Measurements from ENCODE around the gene ITPRIP. TPM values are rescaled to one million over a fixed set of nuclear protein-coding genes. Genes with fewer than 3 reads are reported as not detected.

The ITPRIP gene
- total RNA-seq, 1 donor from 2014 or later: 34.8 TPM

DNA sequence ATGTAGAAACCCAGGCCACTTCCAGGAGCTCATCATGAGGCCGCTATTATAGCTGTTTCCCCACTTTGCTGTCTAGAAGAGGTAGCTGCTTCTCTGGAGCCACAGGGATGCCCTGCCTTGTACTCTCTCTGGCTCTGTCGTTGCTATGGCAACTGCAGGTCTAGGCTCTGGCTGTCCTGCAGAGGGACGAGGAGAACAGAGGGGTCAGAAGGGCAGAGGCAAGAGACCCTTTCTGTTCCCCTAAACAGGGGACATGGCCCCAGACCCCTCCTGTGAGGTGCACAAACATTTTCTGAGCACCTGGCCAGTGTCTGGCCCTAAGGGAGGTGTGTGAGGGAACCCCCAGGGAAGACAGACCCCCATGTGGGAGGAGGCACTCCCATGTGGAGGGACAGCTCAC is 31.4 kb downstream of the ITPRIP start:
- DNase-seq (ENCODE audit: low read depth): no peak
- no peaks in the 10 kb centered on the region for H3K36me3 ChIP-seq (ENCODE audit: control insufficient read depth, insufficient read depth, low read length)
- TF ChIP-seq, protein P1, sequence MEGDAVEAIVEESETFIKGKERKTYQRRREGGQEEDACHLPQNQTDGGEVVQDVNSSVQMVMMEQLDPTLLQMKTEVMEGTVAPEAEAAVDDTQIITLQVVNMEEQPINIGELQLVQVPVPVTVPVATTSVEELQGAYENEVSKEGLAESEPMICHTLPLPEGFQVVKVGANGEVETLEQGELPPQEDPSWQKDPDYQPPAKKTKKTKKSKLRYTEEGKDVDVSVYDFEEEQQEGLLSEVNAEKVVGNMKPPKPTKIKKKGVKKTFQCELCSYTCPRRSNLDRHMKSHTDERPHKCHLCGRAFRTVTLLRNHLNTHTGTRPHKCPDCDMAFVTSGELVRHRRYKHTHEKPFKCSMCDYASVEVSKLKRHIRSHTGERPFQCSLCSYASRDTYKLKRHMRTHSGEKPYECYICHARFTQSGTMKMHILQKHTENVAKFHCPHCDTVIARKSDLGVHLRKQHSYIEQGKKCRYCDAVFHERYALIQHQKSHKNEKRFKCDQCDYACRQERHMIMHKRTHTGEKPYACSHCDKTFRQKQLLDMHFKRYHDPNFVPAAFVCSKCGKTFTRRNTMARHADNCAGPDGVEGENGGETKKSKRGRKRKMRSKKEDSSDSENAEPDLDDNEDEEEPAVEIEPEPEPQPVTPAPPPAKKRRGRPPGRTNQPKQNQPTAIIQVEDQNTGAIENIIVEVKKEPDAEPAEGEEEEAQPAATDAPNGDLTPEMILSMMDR (IDR thresholded peaks at IDR 0.05; ENCODE audit: insufficient read depth, low read length, poor library complexity, severe bottlenecking): no peak
- H3K4me3 ChIP-seq (ENCODE audit: low read depth, low read length): no peak overlapping the region
- no peaks in the 10 kb centered on the region for H3K27me3 ChIP-seq (ENCODE audit: control insufficient read depth, insufficient read depth, low read length)

DNA sequence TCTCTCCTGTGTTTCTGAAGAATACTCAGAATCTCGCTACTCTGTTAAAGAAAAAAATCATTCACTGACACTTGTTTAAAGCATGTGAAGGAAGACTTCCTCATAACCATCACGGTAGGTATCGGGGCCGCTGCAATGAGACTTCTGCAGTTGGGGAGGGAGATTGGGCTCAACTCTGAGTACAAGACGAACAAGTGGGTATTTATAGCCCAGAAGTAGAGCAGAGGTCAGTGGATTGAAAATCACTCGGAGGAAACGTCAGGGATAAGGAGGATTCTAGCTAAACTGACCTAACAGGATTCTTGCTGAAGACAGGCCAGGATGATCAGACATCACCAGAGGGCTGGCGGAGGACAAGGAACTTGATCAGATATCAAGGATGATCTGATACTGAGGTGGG is 33.3 kb downstream of the ITPRIP start:
- no peaks in the 10 kb centered on the region for H3K36me3 ChIP-seq (ENCODE audit: control insufficient read depth, insufficient read depth, low read length)
- no peak overlapping the region for H3K4me3 ChIP-seq (ENCODE audit: low read depth, low read length)
- no peak for DNase-seq (ENCODE audit: low read depth)
- no peaks in the 10 kb centered on the region for H3K27me3 ChIP-seq (ENCODE audit: control insufficient read depth, insufficient read depth, low read length)
- TF ChIP-seq, protein P1 (IDR thresholded peaks at IDR 0.05; ENCODE audit: insufficient read depth, low read length, poor library complexity, severe bottlenecking): no peak

DNA sequence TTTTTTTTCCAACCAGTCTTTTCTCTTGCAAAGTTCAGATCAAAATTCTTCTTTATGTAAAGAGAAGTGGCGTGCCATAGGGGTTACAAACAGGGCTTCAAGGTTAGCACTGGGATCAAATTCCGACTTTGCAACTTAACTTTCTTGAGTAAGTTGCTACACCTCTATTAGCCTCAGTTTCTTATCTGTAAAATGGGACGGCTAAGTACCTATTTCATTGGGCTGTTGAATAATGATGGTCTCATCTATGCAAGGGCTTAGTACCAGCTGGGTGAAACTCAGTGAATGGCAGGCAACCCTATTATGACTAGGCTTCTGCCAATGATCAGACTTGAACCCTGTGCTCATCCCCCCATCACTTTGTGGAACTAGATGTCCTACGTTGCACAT is 33.9 kb downstream of the ITPRIP start:
- no peaks in the 10 kb centered on the region for H3K36me3 ChIP-seq (ENCODE audit: control insufficient read depth, insufficient read depth, low read length)
- no peak overlapping the region for H3K4me3 ChIP-seq (ENCODE audit: low read depth, low read length)
- H3K27me3 ChIP-seq (ENCODE audit: control insufficient read depth, insufficient read depth, low read length): no peaks in the 10 kb centered on the region
- DNase-seq (ENCODE audit: low read depth): no peak
- TF ChIP-seq, protein P1 (IDR thresholded peaks at IDR 0.05; ENCODE audit: insufficient read depth, low read length, poor library complexity, severe bottlenecking): no peak

DNA sequence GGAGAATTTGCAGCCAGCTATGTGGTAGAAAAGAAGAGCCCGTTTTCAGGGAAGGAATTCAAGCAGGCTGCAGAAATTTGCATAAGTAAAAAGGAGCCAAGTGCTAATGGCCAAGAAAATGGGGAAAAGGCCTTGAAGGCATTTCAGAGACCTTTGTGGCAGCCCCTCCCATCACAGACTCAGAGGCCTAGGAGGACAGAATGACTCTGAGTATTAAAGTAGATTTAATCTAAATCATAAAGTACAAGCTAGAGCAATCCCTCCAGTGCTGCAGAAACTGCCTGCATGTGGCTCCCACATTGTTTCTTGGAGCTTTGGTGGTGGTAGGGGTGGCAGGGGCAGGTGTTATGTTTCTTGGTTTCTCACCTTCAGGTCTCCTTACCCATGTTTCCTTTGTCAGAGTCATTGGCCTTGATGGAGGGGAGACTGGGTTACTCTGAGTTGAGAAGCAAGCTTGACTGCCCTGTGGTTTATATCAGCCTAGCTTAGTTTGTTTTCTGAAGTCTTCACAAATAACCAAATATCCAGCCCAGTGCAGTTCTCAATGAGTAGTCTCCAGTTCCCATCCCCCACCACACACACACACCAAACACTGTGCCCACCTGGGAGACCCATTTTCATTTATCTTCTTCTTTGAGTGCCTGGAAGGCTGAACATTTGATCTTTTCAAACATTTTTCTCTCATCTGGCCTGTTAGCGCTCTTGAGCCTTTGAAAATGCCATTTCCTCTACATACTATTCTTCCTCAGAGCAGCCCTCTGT is 34.5 kb downstream of the ITPRIP start:
- Histone ChIP-seq H3K4me3 (ENCODE audit: low read depth, low read length) (no peak overlapping the region), H3K36me3 (ENCODE audit: control insufficient read depth, insufficient read depth, low read length) (no peaks in the 10 kb centered on the region), H3K27me3 (ENCODE audit: control insufficient read depth, insufficient read depth, low read length) (no peaks in the 10 kb centered on the region)
- no peak for DNase-seq (ENCODE audit: low read depth)
- TF ChIP-seq, protein P1 (IDR thresholded peaks at IDR 0.05; ENCODE audit: insufficient read depth, low read length, poor library complexity, severe bottlenecking): no peak

DNA sequence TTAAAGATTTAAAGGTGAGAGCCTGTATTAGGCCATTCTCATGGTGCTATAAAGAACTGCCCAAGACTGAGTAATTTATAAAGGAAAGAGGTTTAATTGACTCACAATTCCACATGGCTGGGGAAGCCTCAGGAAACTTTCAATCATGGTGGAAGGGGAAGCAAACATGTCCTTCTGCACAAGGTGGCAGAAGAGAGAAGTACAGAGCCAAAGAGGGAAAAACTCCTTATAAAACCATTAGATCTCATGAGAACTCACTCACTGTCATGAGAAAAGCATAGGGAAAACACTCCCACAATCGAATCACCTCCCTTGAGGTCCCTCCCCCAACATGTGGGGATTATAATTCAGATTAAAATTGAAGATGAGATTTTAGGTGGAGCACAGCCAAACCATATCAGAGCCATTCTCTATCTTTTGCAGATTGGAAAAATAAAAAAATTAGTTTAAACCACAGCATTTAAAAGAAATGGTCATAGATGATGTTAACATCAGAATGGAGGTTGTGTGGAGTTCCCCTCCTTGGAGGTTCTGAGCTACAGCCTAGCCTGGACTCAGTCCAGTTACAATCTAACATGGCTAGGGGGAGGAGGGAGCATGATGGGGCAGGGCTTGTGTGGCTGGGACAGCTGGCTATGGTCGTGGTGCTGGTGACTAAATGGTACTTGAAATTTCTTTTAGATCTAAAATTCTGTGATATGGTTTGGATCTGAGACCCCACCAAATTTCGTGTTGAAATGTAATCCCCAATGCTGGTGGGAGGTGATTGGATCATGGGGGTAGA is 36.2 kb downstream of the ITPRIP start:
- no peaks in the 10 kb centered on the region for H3K36me3 ChIP-seq (ENCODE audit: control insufficient read depth, insufficient read depth, low read length)
- DNase-seq (ENCODE audit: low read depth): no peak

More for the DNA sequence above, 36.2 kb downstream of the ITPRIP start:
- TF ChIP-seq, protein P1 (IDR thresholded peaks at IDR 0.05; ENCODE audit: insufficient read depth, low read length, poor library complexity, severe bottlenecking): no peak
- Histone ChIP-seq H3K27me3 (ENCODE audit: control insufficient read depth, insufficient read depth, low read length) (no peaks in the 10 kb centered on the region), H3K4me3 (ENCODE audit: low read depth, low read length) (no peak overlapping the region)

Measured in kidney epithelial cell (primary cell).